GM03348 (cell line): ENCODE data around the gene GOLGA1.
"Not testable (repeated sequence)": the region's sequence is repeated elsewhere in the genome, so short reads cannot be mapped to it uniquely, and the experiment has no call there.

Experiments
- DNase-seq: peaks from one replicate; pipeline ENCODE4 v3.0.0; 2012; ENCODE audit warnings: low spot score

The GOLGA1 gene

GRCh38 chr9:124940894-124941678 is at the start of gene GOLGA1:
Gene GOLGA1, minus strand, starts transcription at chr9:124941083. Its CDS starts 2,372 bp downstream, at chr9:124938711.
- DNase-seq: peak; percentile 99

DNA sequence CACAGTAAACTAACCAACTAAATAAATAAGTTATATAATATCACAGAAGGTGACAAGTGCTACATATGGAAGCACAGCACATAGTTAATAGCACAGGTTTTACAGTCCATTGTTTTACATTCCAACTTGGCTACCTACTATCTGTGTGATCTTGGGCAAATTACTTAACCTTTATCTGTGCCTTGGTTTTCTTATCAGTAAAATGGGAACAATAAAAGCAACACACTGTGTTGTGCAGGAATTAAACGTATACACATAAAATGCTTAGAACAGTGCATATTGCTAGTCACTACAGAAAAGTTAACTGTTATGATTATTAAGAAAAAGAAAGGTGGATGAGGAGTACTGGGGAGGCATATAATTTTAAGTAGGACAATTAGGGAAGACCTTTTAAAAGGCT is 42.8 kb upstream of the GOLGA1 start:
- DNase-seq: no peak

DNA sequence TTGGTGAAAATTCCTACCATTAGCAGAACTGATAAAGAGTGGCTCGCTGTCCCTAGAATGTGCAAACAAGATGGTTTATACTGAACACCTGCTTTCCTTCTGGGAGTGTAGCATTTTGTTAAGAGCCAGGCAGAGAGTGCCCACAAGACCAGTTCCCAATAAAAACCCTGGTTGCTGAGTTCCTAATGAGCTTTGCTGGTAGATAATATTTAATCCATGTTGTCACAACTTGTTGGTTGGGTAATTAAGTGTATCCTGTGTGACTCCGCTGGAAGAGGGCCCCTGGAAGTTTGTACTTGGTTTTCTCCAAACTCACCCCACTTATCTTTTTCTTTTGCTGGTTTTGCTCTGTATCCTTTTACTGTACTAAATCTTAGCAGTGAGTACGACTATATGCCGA is 39.5 kb upstream of the GOLGA1 start:
- no peak for DNase-seq

DNA sequence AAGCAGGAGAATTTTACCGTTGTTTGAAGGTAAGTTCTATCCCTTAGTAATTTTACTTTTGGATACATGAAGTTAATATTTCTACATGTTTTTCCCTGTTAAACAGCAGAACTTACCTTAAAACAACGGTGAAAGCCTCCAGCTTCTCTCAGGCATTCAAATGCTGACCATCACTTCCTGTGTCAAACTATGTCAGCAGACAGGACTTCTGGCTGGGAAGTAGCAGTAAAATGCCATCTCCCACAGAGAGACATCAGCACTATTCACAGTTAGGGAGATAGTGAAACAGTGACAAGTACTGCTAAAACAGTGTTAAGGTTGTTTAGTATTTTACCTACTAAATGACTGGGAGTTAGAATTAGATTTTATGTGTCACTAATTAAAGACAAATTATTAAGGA is 34.2 kb upstream of the GOLGA1 start:
- DNase-seq: no peak

DNA sequence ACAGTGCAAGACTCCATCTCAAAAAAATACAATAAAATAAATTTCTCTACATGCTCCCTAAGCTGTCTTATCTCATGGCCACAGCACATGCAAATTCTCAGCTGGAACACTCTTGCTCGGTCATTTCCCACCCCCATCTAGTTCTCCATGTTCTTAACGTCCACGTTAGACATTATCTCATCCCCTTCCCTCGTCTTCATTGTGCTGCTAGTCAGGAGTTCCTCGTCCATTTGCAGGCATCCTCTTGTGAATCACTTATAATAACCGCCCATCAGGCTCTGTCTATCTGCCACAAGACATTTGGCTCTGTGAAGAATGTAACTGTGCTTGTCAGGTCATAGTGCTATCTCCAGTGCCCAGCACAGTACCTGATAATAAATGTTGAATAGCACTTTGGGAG is 32.9 kb upstream of the GOLGA1 start:
- DNase-seq: no peak

GRCh38 chr9:124972241-124972770 is 31.4 kb upstream of the GOLGA1 start:
- DNase-seq: no peak

DNA sequence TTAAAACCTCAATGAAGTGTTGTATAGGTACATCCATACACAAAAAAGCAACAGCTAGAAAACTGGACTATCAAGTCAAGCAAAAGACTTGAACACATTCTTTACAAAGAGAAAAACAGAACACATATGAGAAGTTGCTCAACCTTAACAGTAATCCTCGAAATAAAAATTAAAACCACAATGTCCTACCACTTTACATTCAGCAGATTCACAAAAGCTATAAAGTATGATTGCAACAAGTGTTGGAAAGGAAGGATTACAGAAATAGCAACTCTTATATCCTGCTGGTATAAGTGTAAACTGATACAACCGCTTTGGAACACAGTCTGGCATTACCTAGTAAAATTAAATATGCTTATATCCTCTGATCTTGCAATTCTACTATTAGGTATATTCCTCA is 28.5 kb upstream of the GOLGA1 start:
- no peak for DNase-seq

DNA sequence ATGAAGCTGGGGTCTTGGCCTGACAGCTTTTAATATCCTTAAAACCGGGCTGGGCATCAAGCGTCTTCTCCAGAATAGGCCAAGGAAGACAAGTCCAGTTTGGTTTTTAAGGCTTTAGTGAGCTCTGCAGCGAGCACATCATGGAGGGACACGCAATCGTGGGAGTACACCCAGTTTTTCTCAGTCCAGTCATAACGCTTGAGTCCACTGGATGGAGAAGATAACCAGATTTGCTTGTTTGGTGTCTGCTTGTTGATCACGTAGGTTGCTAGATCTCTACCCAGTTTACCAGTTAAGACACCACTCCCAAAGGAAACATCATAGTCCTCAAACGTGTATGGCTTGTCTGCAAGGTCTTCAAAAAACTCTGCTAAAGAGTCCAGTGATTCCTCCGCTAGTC is 27.4 kb upstream of the GOLGA1 start:
- DNase-seq: no peak

DNA sequence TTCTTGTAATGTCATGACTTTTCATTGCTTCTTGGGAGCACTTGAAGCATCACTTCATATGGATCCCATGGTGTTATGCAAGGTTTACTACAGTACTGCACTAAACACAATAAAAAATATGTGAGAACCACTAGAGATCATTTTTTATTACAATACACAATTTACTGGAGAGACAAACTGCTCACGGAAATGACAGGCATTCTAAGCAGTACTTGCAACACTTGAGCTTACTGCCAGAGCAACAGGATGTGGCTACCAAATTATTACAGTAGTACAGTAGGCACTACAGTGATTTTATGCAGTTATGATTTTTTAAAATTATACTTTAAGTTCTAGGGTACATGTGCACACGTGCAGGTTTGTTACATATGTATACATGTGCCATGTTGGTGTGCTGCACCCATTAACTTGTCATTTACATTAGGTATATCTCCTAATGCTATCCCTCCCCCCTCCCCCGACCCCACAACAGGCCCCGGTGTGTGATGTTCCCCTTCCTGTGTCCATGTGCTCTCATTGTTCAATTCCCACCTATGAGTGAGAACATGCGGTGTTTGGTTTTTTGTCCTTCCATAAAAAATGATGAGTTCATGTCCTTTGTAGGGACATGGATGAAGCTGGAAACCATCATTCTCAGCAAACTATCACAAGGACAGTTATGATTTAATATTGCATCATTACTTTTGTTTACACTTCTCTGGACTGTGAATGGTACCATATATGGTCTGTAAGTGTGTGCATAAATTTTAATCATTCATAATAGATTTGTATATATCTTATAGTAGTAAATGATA is 25.1 kb upstream of the GOLGA1 start:
- peak; percentile 15 for DNase-seq

- DNase-seq: no peak
Observed at GRCh38 chr9:124964604-124965003, 23.7 kb upstream of the GOLGA1 start.

DNA sequence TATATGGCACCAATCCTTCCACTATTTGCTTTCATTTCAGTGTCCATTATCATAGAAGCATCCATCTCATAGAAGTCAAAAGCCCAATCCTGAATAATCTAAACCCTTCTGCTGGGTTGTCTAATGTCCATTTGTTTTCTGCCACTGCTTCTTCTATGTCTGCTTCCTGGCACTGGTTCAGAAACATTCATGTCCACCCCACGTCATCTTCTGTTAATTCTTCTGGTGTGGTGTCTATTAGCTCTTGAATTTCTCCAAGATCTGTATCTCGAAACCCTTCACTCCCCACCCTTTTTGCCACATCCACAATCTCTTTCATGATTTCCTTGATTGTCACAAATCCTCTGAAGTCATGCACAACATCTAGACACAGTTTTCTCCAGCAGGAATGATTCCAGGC is 23.2 kb upstream of the GOLGA1 start:
- DNase-seq: no peak

GRCh38 chr9:124960409-124960752 is 19.5 kb upstream of the GOLGA1 start:
- no peak for DNase-seq

DNA sequence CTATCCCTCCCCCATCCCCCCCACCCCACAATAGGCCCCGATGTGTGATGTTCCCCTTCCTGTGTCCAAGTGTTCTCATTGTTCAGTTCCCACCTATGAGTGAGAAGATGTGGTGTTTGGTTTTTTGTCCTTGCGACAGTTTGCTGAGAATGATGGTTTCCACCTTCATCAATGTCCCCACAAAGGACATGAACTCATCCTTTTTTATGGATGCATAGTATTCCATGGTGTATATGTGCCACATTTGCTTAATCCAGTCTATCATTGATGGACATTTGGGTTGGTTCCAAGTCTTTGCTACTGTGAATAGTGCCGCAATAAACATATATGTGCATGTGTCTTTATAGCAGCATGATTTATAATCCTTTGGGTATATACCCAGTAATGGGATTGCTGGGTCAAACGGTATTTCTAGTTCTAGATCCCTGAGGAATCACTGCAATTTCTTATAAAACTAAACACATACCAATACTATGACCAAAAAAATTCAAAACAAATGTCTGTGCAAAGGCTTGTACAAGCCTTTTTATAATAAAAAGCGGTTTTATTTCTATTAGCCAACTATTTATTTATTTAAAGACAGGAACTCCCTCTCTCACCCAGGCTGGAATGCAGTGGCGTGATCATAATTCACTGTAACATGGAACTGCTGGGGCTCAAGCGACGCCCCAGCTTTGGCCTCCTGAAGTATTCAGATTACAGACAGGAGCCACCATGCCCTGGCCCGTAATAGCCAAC is 19.0 kb upstream of the GOLGA1 start:
- not testable (repeated sequence) for DNase-seq

DNA sequence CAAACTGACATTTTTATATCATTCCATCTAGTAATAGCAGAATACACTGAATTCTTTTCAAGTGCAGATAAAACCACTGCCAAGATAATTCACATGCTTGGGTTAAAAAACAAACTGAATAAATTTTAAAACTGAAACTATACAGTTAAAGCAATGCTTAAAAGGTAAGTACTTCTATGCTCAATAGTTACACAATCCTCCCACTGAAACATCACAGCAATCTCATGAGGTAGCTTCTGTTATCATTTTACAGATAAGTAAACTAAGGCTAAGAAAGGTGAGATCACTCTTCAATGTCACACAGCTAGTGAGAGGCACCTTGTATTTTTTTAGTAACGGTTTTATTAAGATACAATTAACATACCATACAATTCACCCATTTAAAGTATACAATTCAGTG is 13.4 kb upstream of the GOLGA1 start:
- no peak for DNase-seq

DNA sequence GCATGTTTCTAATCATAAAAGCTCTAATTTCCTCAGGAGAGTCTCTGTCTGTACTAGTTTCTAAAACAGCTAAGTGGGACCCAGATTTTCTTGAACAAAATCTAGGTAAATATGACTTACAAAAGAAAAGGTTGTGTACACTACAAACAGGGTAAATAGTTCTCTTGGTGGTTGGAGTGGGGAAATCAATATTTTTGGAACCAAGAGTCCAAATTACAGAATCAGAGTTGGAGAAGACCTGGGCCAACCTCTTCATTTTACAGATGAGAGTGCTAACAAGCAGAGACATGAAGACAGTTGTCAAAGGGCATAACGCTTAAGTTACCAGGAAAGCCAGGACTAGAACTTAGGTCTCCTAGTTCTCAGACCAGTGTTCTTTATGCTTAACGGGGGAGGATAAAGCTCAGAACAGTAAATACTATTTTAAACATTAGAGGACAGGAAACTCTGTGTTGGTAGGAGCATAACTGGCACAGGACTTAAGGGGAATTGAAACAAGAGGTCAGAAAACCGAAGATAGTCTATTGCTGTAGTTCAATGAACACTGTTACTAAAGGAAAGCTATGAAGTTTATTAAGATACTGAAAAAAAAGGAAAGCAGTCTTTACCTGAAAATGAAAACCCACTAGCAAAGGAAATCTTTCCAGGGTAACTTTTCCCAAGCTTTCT is 9.3 kb upstream of the GOLGA1 start:
- DNase-seq: no peak

- DNase-seq: no peak
Observed at GRCh38 chr9:124949387-124949786, 8.5 kb upstream of the GOLGA1 start.

GRCh38 chr9:124947727-124948391 is 7.0 kb upstream of the GOLGA1 start:
- no peak for DNase-seq

DNA sequence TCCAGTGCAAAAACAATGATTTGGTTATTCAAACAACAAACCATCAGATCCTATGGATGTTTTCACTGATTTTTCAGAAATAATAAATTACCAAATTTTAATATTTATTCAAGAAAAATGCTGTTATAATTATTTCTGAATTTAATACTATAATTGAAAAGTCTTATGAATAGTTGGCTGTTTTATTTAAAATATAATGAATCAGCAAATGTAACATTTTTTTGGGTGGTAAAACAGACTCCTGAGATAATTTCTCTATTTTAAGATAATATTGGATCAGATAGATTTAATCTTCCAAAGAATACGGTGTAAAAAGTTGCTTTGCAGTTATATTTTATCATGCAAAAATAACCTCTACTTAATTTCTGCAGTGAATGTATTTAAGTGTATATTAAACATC is 5.3 kb upstream of the GOLGA1 start:
- DNase-seq: no peak

DNA sequence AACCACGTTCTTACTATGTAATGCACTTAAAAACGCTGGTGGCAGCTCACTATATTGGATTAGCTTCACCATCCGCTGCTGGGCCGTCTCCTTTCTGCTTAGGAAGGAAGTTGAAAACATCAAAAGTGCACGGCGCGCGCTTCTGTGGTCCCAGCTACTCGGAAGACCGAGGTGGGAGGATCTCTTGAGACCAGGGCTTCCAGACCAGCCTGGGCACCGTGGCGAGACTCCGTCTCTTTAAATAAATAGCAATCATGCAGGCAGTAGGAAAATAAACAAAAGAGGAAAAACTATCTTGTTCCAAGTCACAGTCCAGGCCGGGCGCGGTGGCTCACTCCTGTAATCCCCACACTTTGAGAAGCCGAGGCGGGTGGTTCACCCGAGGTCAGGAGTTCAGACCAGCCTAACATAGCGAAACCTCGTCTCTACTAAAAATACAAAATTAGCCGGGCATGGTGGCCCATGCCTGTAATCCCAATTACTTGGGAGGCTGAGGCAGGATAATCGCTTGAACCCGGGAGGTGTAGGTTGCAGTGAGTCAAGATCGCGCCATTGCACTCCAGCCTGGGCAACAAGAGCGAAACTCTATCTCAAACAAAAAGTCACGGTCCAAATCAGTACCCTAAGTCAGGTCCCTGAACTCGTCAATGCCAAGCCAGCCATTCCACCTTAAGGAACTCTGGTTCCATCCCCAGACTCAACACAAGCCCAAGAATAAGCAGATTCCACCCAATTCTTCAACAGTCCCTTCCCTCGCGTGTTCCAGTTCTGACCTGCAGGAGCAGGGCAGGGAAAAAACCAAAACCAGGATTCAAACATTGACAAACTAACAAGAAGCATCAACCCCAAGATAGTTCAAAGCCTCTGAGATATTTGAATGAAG is 1.0 kb upstream of the GOLGA1 start:
- peak; percentile 25 for DNase-seq

GRCh38 chr9:124940521-124940893 is 376 bp downstream of the GOLGA1 start:
- no peak for DNase-seq

DNA sequence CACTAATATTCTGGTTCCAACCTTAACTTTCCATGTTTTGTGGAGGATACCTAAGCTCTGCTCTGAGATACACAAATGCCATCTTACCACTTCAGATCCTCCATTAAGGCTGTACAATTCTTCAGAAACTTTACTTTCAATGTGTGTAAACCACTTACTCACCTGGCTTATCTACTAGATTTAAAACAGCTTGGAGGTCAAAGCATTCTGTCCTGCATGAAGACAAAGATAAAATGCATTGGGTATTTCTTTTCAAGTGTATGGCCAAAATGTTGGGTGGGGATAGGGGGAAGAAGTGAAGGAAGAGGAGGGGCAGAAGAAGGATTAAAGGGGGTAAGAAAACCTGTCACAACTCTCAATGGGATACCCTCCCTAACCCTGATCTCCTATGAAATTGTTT is 939 bp downstream of the GOLGA1 start:
- DNase-seq: no peak
